HG03469 (cell line): Measurements from ENCODE around the gene OXT.
"Not testable (repeated sequence)": the region's sequence is repeated elsewhere in the genome, so short reads cannot be mapped to it uniquely, and the experiment has no call there.

Source experiments
- ATAC-seq: cut with Tn5 transposase; IDR thresholded peaks from one replicate; pipeline ENCODE4 v1.9.1; 2021; ENCODE audit warnings: mild to moderate bottlenecking, moderate library complexity, moderate number of reproducible peaks; ENCODE audit not compliant: unreplicated experiment

OXT gene

DNA sequence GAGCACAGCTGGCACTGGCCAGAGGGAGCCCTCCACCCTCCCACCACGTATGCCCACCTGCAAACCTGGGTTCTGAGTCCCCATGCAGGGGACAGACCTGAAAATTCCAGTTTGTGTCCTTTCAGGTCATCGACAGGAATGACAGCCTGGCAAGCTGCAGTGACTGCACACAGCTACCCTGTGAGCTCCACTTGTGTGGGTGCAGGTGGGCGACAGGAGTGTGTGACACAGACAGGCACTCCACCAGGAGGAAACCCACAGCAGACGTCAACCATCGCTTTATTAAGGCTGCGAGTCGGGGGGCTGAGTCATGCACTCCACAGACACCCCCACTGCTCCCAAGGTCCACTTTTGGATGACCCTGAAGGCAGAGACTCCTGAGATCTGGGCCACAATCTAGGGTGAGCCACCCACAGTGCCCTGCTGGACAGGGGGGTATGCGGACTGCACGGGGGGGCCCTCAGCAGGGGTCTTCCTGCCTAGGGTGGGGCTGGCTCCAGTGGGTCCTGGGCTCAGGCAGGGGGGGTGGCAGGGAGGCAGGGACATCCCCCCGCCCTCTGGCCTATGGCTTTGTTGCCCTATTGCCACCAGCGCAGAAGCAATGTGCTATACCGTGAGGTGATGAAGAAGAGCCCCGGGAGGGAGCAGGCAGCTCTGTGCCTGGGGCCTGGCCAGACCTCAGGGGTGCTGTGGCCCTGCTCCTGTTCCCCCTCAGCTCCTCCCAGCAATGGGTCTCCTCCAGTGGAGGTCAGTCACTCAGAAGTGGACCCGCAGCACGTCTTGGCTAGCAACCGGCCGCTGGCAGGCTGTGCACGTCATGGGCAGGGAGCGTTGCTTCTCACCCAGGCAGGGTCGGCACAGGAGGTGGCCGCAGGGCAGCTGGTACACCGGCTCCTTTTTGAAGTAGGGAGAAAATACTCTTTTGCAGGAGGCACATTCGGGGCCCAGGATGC lies 38.2 kb downstream of the OXT start:
- no peak for ATAC-seq

GRCh38 chr20:3111507-3111906 lies 40.1 kb downstream of the OXT start:
- ATAC-seq = no peak

- ATAC-seq = no peak
Measured at GRCh38 chr20:3111995-3112394, 40.6 kb downstream of the OXT start.

GRCh38 chr20:3115190-3116107 lies 44.0 kb downstream of the OXT start:
- ATAC-seq = no peak

- no peak for ATAC-seq
Measured at GRCh38 chr20:3116341-3116740, 44.9 kb downstream of the OXT start.

GRCh38 chr20:3117839-3118379 lies 46.5 kb downstream of the OXT start:
- not testable (repeated sequence) for ATAC-seq

DNA sequence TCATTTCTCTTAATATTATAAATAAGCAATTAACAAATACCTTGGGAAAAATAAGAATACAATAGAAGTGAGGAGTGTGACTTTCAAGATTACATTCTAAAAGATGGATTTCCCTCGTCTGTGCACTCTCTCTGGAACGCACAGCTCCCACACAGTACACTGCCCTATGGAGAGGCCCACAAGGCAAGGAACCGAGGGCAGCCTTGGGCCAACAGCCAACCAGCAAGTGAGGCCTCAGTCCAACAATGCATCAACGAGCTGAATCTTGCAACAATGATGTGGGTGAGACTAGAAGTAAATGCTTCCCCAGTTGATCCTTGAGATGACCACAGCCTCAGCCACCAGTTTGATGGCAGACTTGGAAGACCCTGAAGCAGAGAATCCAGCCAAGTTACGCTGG lies 47.6 kb downstream of the OXT start:
- ATAC-seq = no peak

DNA sequence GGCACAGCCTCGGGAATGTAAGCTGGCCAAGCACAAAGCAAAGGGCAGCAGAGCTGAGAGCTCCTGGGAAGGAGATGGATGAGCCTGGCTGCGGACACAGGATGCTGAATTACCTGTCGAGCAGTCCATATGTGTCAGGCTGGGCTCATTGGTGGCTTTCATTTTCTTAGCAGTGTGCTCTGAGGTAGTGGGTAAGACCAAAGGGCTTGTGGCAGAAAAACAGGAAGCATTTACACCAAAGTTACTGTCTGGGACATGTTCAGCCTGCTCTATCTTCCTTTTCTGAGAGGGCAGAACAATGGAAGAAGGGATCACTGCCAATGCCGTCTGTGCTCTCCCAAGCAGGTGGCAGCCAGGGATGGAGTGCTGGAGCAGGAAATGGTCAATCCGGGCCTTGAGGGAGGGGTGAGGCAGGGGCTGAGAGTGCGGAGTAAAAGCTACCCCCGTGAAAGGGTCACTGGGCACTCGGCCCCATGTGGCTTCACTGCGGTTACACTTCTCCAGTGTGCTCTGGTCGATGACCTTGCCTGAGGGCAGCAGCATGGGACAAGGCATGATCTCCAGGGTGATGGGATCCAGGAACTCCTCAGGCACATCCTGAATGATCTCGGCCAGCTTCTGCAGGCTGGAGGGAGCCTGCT lies 50.0 kb downstream of the OXT start:
- no peak for ATAC-seq
